HepG2 (cell line): Measurements from ENCODE around the gene RHOT2. TPM values are rescaled to one million over a fixed set of nuclear protein-coding genes. Genes with fewer than 3 reads are reported as not detected.

Experiments used
- ATAC-seq: fragments of 200-7000 bp; cut with Tn5 transposase; 3 replicates; pipeline ENCODE4 v1.9.1; 2020; ENCODE audit warnings: mild to moderate bottlenecking, moderate library complexity
- BruUV-seq: library from RNA; stranded (reverse); fragments of 400-500 nt; replicated peaks from 2 replicates; lab custom pipeline; 2021; lab: Mats Ljungman, UMichigan
- CTCF ChIA-PET: fragments of 300-600 bp; formaldehyde crosslinking; extraction: SDS; loops from one replicate; lab custom pipeline; 2021; ENCODE audit warnings: low total read pairs, inconsistent platforms, low intra/inter-chr PET ratio; lab: Yijun Ruan, JAX
- POLR2A ChIA-PET: fragments of 350-600 bp; sonication (Branson Sonifier 250); formaldehyde crosslinking; loops from one replicate; lab custom pipeline; 2020; ENCODE audit warnings: antibody characterized with exemption, inconsistent platforms; lab: Yijun Ruan, JAX
- DNase-seq: peaks from one replicate; pipeline ENCODE4 v3.0.0-alpha.2; 2015; ENCODE audit warnings: low spot score
- FAIRE-seq: peaks from 3 replicates; lab custom pipeline; 2011; peaks lifted over from hg19 to GRCh38; lab: Jason Lieb, UNC
- H2AFZ ChIP-seq: one replicate; pipeline ENCODE4 v1.6.1; 2011; ENCODE audit warnings: low read length, inconsistent platforms
- H3K27ac ChIP-seq: fragments of 300-600 bp; 3 replicates; pipeline ENCODE4 v1.8.0; 2011; ENCODE audit warnings: mixed run types, mild to moderate bottlenecking, mixed read lengths, low read length, inconsistent platforms; ENCODE audit not compliant: insufficient read depth; ENCODE audit errors: extremely low read length
- H3K27me3 ChIP-seq, 2 experiments: fragments of 200-600 bp in 1 of 2; 2 replicates in 1 of 2; 3 replicates in 1 of 2; pipeline versions ENCODE4 v1.6.0 to v1.8.0; 2011; ENCODE audit warnings: low read length in 2 of 2, mild to moderate bottlenecking in 2 of 2, moderate library complexity in 2 of 2, inconsistent platforms in 1 of 2; ENCODE audit not compliant: insufficient read depth in 2 of 2, control insufficient read depth in 1 of 2
- H3K36me3 ChIP-seq, 2 experiments: fragments of 200-600 bp in 1 of 2; replicated peaks in 1 of 2; 2 replicates in 1 of 2; 3 replicates in 1 of 2; pipeline versions ENCODE4 v1.5.1 to v1.8.0; 2011; ENCODE audit warnings: low read length in 2 of 2, inconsistent platforms in 1 of 2; ENCODE audit not compliant: insufficient read depth in 2 of 2, control insufficient read depth in 1 of 2
- H3K4me1 ChIP-seq: 2 replicates; pipeline ENCODE4 v1.5.1; 2012; ENCODE audit warnings: low read length, inconsistent platforms; ENCODE audit not compliant: insufficient read depth
- H3K4me2 ChIP-seq: 2 replicates; pipeline ENCODE4 v1.6.0; 2011; ENCODE audit warnings: low read depth, low read length, inconsistent platforms
- H3K4me3 ChIP-seq, 3 experiments: fragments of 200-600 bp in 1 of 3; sonication (generic), shearing (Covaris generic) in 1 of 3; replicated peaks in 1 of 3; 2 replicates each; pipeline ENCODE4 v1.5.1; 2011 to 2016; ENCODE audit warnings: low read length in 3 of 3, inconsistent platforms in 2 of 3, low read depth in 2 of 3, mild to moderate bottlenecking in 2 of 3, control low read depth in 1 of 3, mixed read lengths in 1 of 3; ENCODE audit not compliant: insufficient read depth in 1 of 3
- H3K79me2 ChIP-seq: one replicate; pipeline ENCODE4 v1.6.1; 2011; ENCODE audit warnings: low read length, inconsistent platforms; ENCODE audit not compliant: insufficient read depth
- H3K9ac ChIP-seq: 2 replicates; pipeline ENCODE4 v1.6.0; 2011; ENCODE audit warnings: mild to moderate bottlenecking, low read depth, low read length, inconsistent platforms; ENCODE audit not compliant: insufficient read depth
- H3K9me3 ChIP-seq: 2 replicates; pipeline ENCODE4 v1.5.1; 2012; ENCODE audit warnings: mild to moderate bottlenecking, low read length
- H4K20me1 ChIP-seq: 2 replicates; pipeline ENCODE4 v1.6.0; 2011; ENCODE audit warnings: inconsistent platforms, mild to moderate bottlenecking, low read length, moderate library complexity; ENCODE audit not compliant: insufficient read depth
- AFF4 ChIP-seq: sonication (generic); formaldehyde crosslinking; IDR thresholded peaks from 2 replicates; pipeline ENCODE4 v1.4.0; 2020; ENCODE audit warnings: missing genetic modification reagents
- EZH2 ChIP-seq: conservative IDR thresholded peaks from 2 replicates; pipeline ENCODE4 v1.6.1; 2012; ENCODE audit warnings: mild to moderate bottlenecking, low read depth, low read length, moderate library complexity
- WGBS: methylation state at CpG from one replicate; pipeline ENCODE4 v1.1.6; 2017; ENCODE audit warnings: low lambda C conversion rate; 5-methylcytosine and 5-hydroxymethylcytosine counted together
- in situ Hi-C: cut with HindIII; loops from 2 replicates; pipeline ENCODE4 v1.10.0; 2017; ENCODE audit warnings: low pct_unique_long_range_greater_than_20kb; ENCODE audit not compliant: extremely low pct_ligation_motif_present
- intact Hi-C: fragments of 100-400 bp; cut with micrococcal nuclease; formaldehyde crosslinking; loops from one replicate; pipeline ENCODE4 v1.10.0; 2022; ENCODE audit not compliant: unreplicated experiment
- polyA plus RNA-seq, 8 experiments: library from polyadenylated mRNA; depleted of rRNA in 3 of 8; stranded (reverse) in 7 of 8; unstranded in 1 of 8; fragments of >200 nt; fragmentation: Illumina TruSeq in 4 of 8; extraction: Trizol in 4 of 8; gene quantifications; 2 replicates each; pipeline versions ENCODE4 v1.2.1 to v1.2.3, GENCODE V29; 2011 to 2016; ENCODE audit warnings: low read depth in 4 of 8, missing spikeins in 1 of 8, mixed read lengths in 1 of 8; ENCODE audit not compliant: insufficient read depth in 1 of 8
- total RNA-seq, 5 experiments: library from RNA; depleted of rRNA; stranded (reverse); fragments of >200 nt; fragmentation: Illumina TruSeq; extraction: Trizol; gene quantifications; 2 replicates each; pipeline ENCODE4 v1.2.3, GENCODE V29; 2016; ENCODE audit warnings: low read depth in 1 of 5
- TF ChIP-seq, protein P1 (sequence below): sonication (generic); formaldehyde crosslinking; conservative IDR thresholded peaks from 2 replicates; pipeline ENCODE4 v1.4.0; 2020; ENCODE audit warnings: mild to moderate bottlenecking, missing genetic modification reagents, moderate library complexity
- TF ChIP-seq, protein P2 (sequence below): sonication (generic); formaldehyde crosslinking; IDR thresholded peaks from 2 replicates; pipeline ENCODE4 v1.8.0; 2022; ENCODE audit warnings: mild to moderate bottlenecking, missing genetic modification reagents, borderline replicate concordance

The RHOT2 gene
- total and polyA plus RNA-seq, 2 of the 13 experiments (the other 11 are each of a cell fraction or from before 2014, with no cell fraction given): 63.6 to 76.9 TPM

- no peak overlapping the region for H3K27ac ChIP-seq
Observed at GRCh38 chr16:706189-707061, 38.5 kb downstream of the RHOT2 start.

GRCh38 chr16:707062-707538, 39.2 kb downstream of the RHOT2 start:
- FAIRE-seq: no peak
- Histone ChIP-seq H3K36me3 (no peaks in the 10 kb centered on the region), H3K27ac (no peak overlapping the region), H3K27me3 (peaks cover 25 to 79% of the 10 kb centered on the region in 2 experiments; a peak in 4 of 5 replicates), H3K79me2 (no peaks in the 10 kb centered on the region), H3K4me2 (no peak overlapping the region), H3K9ac (no peak overlapping the region), H4K20me1 (no peaks in the 10 kb centered on the region), H3K4me3 (no peak overlapping the region), H3K9me3 (no peaks in the 10 kb centered on the region), H3K4me1 (0 out of 2 replicates have a peak, but pooled peaks cover under 1% of the 10 kb centered on the region), H2AFZ (no peak overlapping the region)
- ChIA-PET POLR2A (interaction anchor here (1.4 kb wide), 1 partner anchor 12 kb away, joined by 4 read pairs; no protein-coding TSS in a partner anchor), CTCF (no interaction called here)
- 4% methylated on average over 3 of the region's 14 CpGs for WGBS
- no peak for ATAC-seq
- BruUV-seq: no TSS peak
- in situ Hi-C loops: no loop called here
- intact Hi-C loops: no loop called here
- no peak for DNase-seq
- TF ChIP-seq, protein P1, sequence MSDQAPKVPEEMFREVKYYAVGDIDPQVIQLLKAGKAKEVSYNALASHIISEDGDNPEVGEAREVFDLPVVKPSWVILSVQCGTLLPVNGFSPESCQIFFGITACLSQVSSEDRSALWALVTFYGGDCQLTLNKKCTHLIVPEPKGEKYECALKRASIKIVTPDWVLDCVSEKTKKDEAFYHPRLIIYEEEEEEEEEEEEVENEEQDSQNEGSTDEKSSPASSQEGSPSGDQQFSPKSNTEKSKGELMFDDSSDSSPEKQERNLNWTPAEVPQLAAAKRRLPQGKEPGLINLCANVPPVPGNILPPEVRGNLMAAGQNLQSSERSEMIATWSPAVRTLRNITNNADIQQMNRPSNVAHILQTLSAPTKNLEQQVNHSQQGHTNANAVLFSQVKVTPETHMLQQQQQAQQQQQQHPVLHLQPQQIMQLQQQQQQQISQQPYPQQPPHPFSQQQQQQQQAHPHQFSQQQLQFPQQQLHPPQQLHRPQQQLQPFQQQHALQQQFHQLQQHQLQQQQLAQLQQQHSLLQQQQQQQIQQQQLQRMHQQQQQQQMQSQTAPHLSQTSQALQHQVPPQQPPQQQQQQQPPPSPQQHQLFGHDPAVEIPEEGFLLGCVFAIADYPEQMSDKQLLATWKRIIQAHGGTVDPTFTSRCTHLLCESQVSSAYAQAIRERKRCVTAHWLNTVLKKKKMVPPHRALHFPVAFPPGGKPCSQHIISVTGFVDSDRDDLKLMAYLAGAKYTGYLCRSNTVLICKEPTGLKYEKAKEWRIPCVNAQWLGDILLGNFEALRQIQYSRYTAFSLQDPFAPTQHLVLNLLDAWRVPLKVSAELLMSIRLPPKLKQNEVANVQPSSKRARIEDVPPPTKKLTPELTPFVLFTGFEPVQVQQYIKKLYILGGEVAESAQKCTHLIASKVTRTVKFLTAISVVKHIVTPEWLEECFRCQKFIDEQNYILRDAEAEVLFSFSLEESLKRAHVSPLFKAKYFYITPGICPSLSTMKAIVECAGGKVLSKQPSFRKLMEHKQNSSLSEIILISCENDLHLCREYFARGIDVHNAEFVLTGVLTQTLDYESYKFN (CRISPR knock-in tag): no peak
- no peak for TF ChIP-seq AFF4 (CRISPR knock-in tag)

More at GRCh38 chr16:706189-707061, 38.5 kb downstream of the RHOT2 start:
- BruUV-seq: no TSS peak
- ATAC-seq (no peak), DNase-seq (no peak), FAIRE-seq (no peak)
- Histone ChIP-seq H3K27me3 (peaks cover 27 to 86% of the 10 kb centered on the region in 2 experiments; a peak in 4 of 5 replicates), H2AFZ (no peak overlapping the region), H3K79me2 (no peaks in the 10 kb centered on the region), H4K20me1 (no peaks in the 10 kb centered on the region), H3K4me1 (no peaks in the 10 kb centered on the region), H3K36me3 (no peaks in the 10 kb centered on the region), H3K4me2 (no peak overlapping the region), H3K9me3 (no peaks in the 10 kb centered on the region), H3K4me3 (no peak overlapping the region), H3K9ac (no peak overlapping the region)
- intact Hi-C loops: no loop called here
- in situ Hi-C loops: no loop called here
- POLR2A ChIA-PET: interaction anchor here (1.4 kb wide), 1 partner anchor 11 kb away, joined by 4 read pairs; no protein-coding TSS in a partner anchor
- CTCF ChIA-PET: no interaction called here
- 20% methylated on average over 7 of the region's 49 CpGs for WGBS
- TF ChIP-seq, protein P2, sequence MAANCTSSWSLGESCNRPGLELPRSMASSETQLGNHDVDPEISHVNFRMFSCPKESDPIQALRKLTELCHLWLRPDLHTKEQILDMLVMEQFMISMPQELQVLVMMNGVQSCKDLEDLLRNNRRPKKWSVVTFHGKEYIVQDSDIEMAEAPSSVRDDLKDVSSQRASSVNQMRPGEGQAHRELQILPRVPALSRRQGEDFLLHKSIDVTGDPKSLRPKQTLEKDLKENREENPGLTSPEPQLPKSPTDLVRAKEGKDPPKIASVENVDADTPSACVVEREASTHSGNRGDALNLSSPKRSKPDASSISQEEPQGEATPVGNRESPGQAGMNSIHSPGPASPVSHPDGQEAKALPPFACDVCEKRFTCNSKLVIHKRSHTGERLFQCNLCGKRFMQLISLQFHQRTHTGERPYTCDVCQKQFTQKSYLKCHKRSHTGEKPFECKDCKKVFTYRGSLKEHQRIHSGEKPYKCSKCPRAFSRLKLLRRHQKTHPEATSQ (CRISPR knock-in tag): no peak
- TF ChIP-seq EZH2: 0 out of 2 replicates have a peak, but pooled peaks have one; percentile 73
